ENCODE data around the gene SLC25A39.
"Not testable (repeated sequence)": the region's sequence is repeated elsewhere in the genome, so short reads cannot be mapped to it uniquely, and the experiment has no call there.

SLC25A39 gene

GRCh38 chr17:44354582-44355561, 30.2 kb upstream of the SLC25A39 start:
- DNase-seq (ENCODE audit: low read depth) = peak; percentile 48

DNA sequence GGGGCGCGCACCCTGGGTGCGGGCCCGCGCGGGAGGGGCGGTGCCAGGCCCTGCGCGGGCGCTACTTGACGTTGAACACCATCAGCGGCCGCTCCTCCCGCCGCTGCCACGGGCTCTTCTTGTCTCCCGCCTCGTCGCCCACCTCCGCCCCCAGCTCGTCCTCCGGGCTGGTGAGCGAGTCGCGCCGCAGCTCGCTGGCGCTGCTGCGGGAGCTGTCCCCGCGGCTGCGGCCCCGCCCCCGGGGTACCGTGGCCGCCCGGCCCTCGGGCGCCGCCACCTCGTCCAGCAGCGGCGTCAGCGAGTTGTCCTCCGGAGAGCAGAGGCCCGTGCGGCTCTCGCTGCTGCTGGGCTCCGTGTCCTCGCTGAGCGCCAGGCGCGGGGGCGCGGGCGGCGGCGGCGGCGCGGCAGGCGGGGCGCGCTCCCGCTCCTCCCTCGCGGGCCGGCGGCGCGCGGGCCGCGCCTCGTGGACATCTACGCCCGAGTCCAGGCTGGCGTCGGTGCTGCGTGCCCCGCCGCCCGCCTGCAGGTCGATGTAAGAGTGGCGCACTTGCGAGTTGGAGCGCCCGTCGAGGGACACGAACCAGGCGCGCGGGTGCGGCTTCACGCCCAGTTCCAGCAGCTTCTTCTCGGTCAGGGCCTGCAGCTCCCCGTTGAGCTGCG, 29.2 kb upstream of the SLC25A39 start:
- DNase-seq (ENCODE audit: low read depth) = peak; percentile 13

DNA sequence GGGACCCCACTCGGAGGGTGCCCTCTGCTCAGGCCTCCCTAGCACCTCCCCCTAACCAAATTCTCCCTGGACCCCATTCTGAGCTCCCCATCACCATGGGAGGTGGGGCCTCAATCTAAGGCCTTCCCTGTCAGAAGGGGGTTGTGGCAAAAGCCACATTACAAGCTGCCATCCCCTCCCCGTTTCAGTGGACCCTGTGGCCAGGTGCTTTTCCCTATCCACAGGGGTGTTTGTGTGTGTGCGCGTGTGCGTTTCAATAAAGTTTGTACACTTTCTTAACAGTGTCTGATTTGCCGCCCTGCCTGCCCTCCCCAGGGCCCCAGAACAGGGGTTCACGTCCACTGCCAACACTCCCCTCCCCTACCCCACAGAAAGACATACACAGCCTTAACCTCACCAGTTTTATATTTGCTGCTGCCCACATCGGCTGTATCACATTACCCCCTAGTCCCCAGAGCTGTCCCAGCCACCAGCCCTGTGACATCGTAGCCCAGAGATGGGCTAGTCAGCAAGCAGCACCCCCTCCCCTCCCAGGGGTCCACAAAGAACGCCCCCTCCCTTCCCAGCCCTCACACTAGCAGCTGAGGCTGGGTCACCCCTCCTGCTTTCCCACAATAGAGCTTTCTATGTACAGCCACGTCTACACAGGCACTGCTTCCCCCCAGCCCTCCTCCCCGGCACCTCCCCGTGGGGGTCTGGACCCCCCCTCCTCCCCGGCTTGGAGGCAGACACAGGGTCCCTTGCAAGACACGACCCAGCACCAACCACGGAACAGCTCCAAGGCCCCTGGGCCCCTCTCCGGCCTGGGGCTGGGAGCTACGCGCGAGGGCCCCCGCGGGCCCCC, 28.4 kb upstream of the SLC25A39 start:
- no peak for DNase-seq (ENCODE audit: low read depth)

- DNase-seq (ENCODE audit: low read depth) = no peak
Measured at GRCh38 chr17:44351961-44352827, 27.6 kb upstream of the SLC25A39 start.

- DNase-seq (ENCODE audit: low read depth) = no peak
Measured at GRCh38 chr17:44351464-44351863, 26.8 kb upstream of the SLC25A39 start.

DNA sequence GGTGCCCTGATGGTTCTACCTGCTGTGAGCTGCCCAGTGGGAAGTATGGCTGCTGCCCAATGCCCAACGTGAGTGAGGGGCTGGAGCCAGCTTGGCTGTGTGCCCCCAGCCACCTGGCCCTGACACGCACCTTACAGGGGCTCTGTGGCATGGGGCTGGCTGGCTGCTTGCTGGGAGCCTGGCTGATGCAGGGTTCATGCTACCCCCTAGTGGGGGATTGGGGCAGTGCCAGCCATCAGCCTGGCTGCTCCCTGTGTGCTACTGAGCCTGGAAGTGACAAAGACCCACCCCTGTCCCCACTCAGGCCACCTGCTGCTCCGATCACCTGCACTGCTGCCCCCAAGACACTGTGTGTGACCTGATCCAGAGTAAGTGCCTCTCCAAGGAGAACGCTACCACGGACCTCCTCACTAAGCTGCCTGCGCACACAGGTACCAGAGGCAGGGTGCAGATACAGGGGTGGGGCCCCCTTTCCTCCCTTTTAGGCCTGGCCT, 26.2 kb upstream of the SLC25A39 start:
- peak; percentile 77 for DNase-seq (ENCODE audit: low read depth)

DNA sequence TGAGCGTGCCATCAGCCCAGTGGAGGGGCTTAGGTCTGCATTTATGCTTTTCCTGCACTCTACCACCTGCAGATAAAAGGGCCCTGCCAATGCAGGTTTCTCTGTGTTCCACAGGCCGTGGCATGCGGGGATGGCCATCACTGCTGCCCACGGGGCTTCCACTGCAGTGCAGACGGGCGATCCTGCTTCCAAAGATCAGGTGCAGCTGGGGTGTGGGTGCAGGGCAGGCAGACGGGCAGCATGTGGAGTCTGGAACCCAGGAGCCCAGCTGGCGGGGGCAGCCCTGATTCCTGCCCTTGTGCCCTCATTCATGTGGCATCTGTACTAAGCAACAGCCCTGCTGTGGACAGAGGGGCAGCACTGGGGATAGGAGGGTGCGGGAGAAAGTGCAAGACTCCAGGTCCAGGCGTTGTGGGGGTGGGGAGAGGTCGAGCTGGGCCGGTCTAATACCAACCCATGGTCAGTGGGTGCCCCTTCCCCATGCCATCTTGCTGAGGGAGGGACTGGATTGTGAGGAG, 25.0 kb upstream of the SLC25A39 start:
- DNase-seq (ENCODE audit: low read depth) = no peak

GRCh38 chr17:44348988-44349364, 24.4 kb upstream of the SLC25A39 start:
- DNase-seq (ENCODE audit: low read depth) = no peak

DNA sequence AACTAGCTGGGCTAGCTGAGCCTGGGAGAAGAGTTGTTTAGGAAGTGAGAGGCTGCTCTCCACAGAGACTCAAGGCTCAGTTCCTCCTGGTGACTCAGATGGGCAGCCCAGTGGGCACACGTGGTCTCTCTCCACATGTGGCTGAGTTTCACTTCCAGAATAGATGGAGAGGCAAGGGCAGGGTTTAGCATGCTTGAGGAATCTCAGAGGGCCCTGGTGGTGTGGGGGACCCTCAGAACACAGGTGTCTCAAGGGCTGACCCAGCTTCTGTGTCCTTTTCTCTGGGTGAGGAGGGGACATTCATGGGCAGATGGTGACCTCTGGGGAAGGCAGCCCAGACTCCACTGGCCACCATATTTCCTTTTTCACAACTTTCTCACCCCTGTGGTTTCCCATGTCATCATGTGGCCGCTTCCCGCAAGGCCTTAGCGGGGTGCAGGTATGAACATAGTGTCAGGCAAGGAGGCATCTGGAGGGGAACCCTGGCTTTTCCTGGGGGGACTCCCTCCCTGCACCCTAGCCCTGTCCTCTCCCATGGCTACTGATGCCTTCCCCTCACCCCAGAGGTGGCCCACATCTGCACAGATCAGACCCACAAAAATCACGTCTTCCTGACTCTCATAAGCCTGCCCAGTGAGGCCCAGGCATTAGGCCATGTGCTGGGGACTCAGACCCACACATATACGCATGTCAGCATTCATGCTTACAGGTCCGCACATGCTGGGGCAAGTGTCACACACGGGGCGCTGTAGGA, 23.8 kb upstream of the SLC25A39 start:
- no peak for DNase-seq (ENCODE audit: low read depth)

- not testable (repeated sequence) for DNase-seq (ENCODE audit: low read depth)
Measured at GRCh38 chr17:44347206-44348055, 22.8 kb upstream of the SLC25A39 start.

- no peak for DNase-seq (ENCODE audit: low read depth)
Measured at GRCh38 chr17:44346064-44346844, 21.6 kb upstream of the SLC25A39 start.

DNA sequence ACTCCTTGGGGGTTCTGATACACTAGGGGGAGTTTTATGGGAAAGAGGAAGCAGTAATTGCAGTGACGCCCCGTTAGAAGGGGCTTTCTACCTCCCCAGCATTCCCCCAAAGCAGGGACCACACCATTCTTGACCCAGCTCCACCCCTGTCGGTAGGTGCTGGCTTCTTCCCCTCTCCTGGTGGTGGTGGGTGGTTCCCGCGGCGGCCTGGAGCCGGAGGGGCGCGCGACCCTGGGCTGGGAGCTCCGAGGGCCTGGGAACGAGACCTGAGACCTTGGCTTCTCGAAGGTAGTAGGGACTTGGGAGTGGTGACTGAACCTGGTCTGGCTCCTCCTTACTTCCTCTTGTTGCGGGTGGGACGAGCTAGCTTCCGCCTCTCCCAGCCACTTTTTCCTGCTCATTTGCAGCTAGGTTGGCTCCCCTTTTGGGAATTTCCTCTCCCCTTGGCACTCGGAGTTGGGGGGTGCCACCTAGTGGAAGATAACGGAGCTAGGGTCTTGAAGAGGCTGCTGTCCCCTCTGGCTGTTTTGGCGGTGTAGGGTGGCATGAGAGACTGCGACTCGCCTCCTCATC, 20.9 kb upstream of the SLC25A39 start:
- DNase-seq (ENCODE audit: low read depth) = peak; percentile 13

- peak; percentile 79 for DNase-seq (ENCODE audit: low read depth)
Measured at GRCh38 chr17:44344939-44345453, 20.4 kb upstream of the SLC25A39 start, which contains the start of gene GRN. Gene GRN, plus strand, starts transcription at chr17:44345302. Its CDS starts 3,863 bp downstream, at chr17:44349165.

DNA sequence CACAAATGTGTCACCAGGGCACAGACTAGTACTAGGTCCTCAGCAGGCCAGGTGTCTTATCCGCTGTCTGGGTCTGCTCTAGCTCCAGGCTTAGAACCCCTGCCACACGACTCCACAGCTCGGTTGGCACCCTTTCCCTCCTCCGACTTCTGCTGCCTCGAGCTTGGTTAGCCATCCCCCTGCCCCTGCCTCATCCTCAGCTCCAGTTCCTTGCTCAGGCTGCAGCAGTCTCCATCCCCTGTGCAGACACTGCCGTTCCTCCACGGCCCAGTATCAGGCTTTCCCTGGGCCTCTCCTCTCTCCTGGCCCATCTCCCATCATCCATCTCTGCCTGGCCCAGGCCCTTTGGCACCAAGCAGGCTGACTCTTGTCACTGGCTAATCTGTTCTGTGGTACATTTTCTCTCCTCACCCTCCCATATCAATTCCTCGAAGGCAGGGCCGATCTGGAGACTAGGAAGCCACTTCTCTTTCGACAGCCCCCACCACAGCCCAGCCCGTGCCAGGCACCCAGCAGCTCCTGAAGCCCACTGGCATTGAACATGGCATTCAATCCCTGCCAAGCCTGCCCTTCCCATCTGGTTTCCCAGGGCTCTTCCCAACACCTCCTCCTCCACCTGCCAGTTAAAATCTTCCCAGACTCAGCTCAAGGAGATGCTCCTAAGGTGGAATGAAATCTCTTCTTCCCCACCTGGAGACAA, 19.0 kb upstream of the SLC25A39 start:
- no peak for DNase-seq (ENCODE audit: low read depth)

DNA sequence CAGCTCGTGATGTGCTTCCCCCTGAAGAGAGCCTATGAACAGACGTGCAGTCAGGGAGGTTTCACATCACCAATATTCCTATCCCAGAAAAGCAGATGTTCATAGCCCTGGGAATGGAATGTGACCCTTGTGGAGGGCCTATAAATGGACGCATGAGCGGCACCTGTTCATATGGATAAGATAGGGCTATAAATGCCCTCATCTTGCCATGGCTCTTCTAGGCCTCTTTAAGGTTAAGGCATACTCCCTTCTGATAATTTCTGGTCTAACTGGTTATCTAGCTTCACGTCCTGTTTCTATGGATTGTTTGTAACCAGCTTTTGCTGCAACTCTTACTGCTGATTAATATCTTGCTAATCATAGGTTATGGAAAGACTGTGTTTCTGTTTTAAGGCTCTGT, 15.9 kb upstream of the SLC25A39 start:
- DNase-seq (ENCODE audit: low read depth) = not testable (repeated sequence)

GRCh38 chr17:44338702-44339101, 14.1 kb upstream of the SLC25A39 start:
- no peak for DNase-seq (ENCODE audit: low read depth)

DNA sequence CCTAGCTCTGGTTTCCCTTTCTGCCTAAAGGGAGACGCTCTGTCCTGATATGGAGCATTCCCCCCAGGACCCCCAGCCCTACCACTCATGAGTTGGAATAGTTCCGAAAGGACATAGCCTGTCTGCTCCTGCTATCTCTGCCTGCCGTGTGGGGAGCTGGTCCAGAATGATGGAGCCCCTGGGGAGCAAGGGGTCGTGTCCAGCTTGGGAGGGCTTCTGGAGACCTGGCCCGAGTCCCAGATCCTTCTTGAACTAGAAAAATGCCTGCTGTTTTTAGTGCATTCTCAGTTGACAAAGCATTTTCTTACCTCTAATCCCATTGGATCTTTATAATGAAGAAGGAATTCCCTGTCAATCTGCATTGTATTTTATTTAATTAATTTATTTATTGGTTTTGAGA, 11.3 kb upstream of the SLC25A39 start:
- no peak for DNase-seq (ENCODE audit: low read depth)
